Measurements from ENCODE around the gene CHAMP1. TPM values are rescaled to one million over a fixed set of nuclear protein-coding genes. Genes with fewer than 3 reads are reported as not detected.

Gene CHAMP1
- total and polyA plus RNA-seq, 2 of the 4 experiments (the other 2 are of a cell fraction), result 13.3 to 32.7 TPM

- Histone ChIP-seq H3K4me1 (ENCODE audit: control insufficient read depth, insufficient read depth, low read length) (no peaks in the 10 kb centered on the region), H4K20me1 (ENCODE audit: insufficient read depth, low read length) (peaks cover 16% of the 10 kb centered on the region; the same call in 1 of the 2 replicates), H2BK120ac (ENCODE audit: low read depth, low read length) (no peak overlapping the region), H4K91ac (ENCODE audit: insufficient read depth, low read depth, low read length) (no peak overlapping the region), H3K9ac (ENCODE audit: low read depth, low read length) (no peak overlapping the region), H2AFZ (replicated peaks; ENCODE audit: low read length, poor library complexity) (no peak overlapping the region), H3K56ac (ENCODE audit: extremely low read depth, insufficient read depth, low read length) (no peak overlapping the region), H3K14ac (replicated peaks; ENCODE audit: low read depth, low read length) (no peak overlapping the region), H3K4me3 (ENCODE audit: insufficient read depth, low read depth, low read length) (no peak overlapping the region), H4K5ac (ENCODE audit: low read depth, low read length) (no peak overlapping the region), H3K9me1 (ENCODE audit: insufficient read depth, low read length) (no peaks in the 10 kb centered on the region; the same call in 1 of the 2 replicates), H2AK5ac (ENCODE audit: low read depth, low read length) (no peak overlapping the region), H2AK9ac (replicated peaks; ENCODE audit: low read depth, low read length, poor library complexity) (no peak overlapping the region), H3K79me1 (ENCODE audit: low read depth in 1 of 2, low read length in 2 of 2) (peaks cover 24 to 47% of the 10 kb centered on the region in 2 experiments), H2BK15ac (ENCODE audit: low read depth, low read length) (no peak overlapping the region), H3K27me3 (ENCODE audit: control insufficient read depth, insufficient read depth, low read length) (no peaks in the 10 kb centered on the region), H3K4me2 (ENCODE audit: low read depth, low read length) (no peak overlapping the region), H4K8ac (ENCODE audit: low read depth in 2 of 2, low read length in 2 of 2) (no peak overlapping the region), H3K18ac (ENCODE audit: low read depth, low read length) (no peak overlapping the region), H3K27ac (ENCODE audit: insufficient read depth, low read length) (no peak overlapping the region), H3K4ac (ENCODE audit: low read depth, low read length) (no peak overlapping the region), H3K36me3 (ENCODE audit: control insufficient read depth, insufficient read depth, low read length) (peaks cover 26% of the 10 kb centered on the region), H3K23ac (ENCODE audit: low read depth, low read length) (no peak overlapping the region), H2BK5ac (ENCODE audit: low read depth, low read length, poor library complexity, severe bottlenecking) (no peak overlapping the region), H3K9me3 (ENCODE audit: control insufficient read depth, insufficient read depth, low read length) (no peaks in the 10 kb centered on the region), H2BK20ac (ENCODE audit: low read depth, low read length) (no peak overlapping the region)
- intact Hi-C loops (cut with micrococcal nuclease) (no loop called here), dilution Hi-C loops (cut with HindIII; ENCODE audit: low sequenced_read_pairs, unreplicated experiment) (no loop called here), in situ Hi-C loops (cut with MboI; ENCODE audit: low sequenced_read_pairs) (no loop called here)
- 100% methylated on average over 1 of the region's 6 CpGs; no CpG with 5 or more reads in 1 of the 2 experiments for WGBS, 2 experiments (ENCODE audit: extremely low coverage in 2 of 2, insufficient read length in 1 of 2)
- POLR2A ChIA-PET (ENCODE audit: unreplicated experiment), result no interaction called here
- no peak for TF ChIP-seq SMC3 (IDR thresholded peaks at IDR 0.05; ENCODE audit: low read depth, low read length)
- no TSS peak for BruUV-seq (replicated peaks)
- DNase-seq (no peak), ATAC-seq (ENCODE audit: low read depth) (no peak)
- CTCF ChIA-PET, result no interaction called here
These were observed 13.7 kb downstream of the CHAMP1 start for GRCh38 chr13:114328034-114328433.

All from IMR-90 (cell line).